Natural killer cell (primary cell): Measurements from ENCODE around the gene CACNB2. TPM values are rescaled to one million over a fixed set of nuclear protein-coding genes. Genes with fewer than 3 reads are reported as not detected.

Experiments
- total RNA-seq, 4 donors: library from RNA; stranded (reverse); fragments of 120-200 nt in 1 of 4; gene quantifications; one replicate each; pipeline versions ENCODE4 v1.2.3 to v1.2.4, GENCODE V29; 2013 to 2022

CACNB2 gene
- total RNA-seq, 3 donors from 2014 or later (not counting 1 experiment from before 2014, with no cell fraction given): not detected

Other genes with a start within 250 kb of the CACNB2 start
- gene SLC39A12, start 188.5 kb upstream of the CACNB2 start, total RNA-seq: not detected